Gastrocnemius medialis (tissue), 4 donors: ENCODE data around the gene ASAP2.

Experiments
- CTCF ChIP-seq, 5 experiments: fragments of 450-650 bp in 3 of 5; fragments of 200-600 bp in 2 of 5; sonication (generic) in 2 of 5; IDR thresholded peaks in 4 of 5; conservative IDR thresholded peaks in 1 of 5; 1 replicate in 4 of 5; 2 replicates in 1 of 5; pipeline ENCODE4 v1.5.1; 2016 to 2019; ENCODE audit warnings: antibody characterized with exemption in 5 of 5, mild to moderate bottlenecking in 3 of 5, moderate library complexity in 3 of 5
- POLR2A ChIP-seq, 2 donors: fragments of 450-650 bp; IDR thresholded peaks; one replicate each; pipeline ENCODE4 v1.6.1; 2017; ENCODE audit warnings: antibody characterized with exemption in 2 of 2, mild to moderate bottlenecking in 2 of 2, moderate library complexity in 2 of 2

GRCh38 chr2:9300829-9301453 lies 94.3 kb downstream of the ASAP2 start:
- no peak for TF ChIP-seq POLR2A (IDR thresholded peaks at IDR 0.05)
- TF ChIP-seq CTCF (IDR thresholded peaks at IDR 0.05 in 4 of 5, conservative IDR thresholded peaks at IDR 0.05 in 1 of 5) = no peak
